ENCODE results near the gene TLN1. TPM values are rescaled to one million over a fixed set of nuclear protein-coding genes. Genes with fewer than 3 reads are reported as not detected.

Gene TLN1
- total RNA-seq, 4 donors from 2014 or later = 101 to 176 (median 155) TPM

- intact Hi-C loops (cut with DNase I; ENCODE audit: low total_unique reads) = no loop called here
- WGBS, 2 donors = 87 to 88% methylated on average over 11 of the region's 11 CpGs
- no peak for TF ChIP-seq CTCF (IDR thresholded peaks at IDR 0.05)
- TF ChIP-seq POLR2A (IDR thresholded peaks at IDR 0.05) = no peak
- DNase-seq (ENCODE audit: low spot score in 2 of 2) = no peak
- no peak overlapping the region for H3K4me3 ChIP-seq (ENCODE audit: low read depth, poor library complexity, severe bottlenecking)
Observed at GRCh38 chr9:35700031-35700430, 32.0 kb downstream of the TLN1 start.

- intact Hi-C loops (cut with DNase I; ENCODE audit: low total_unique reads) = no loop called here
- 83 to 85% methylated on average over 5 of the region's 5 CpGs for WGBS, 2 donors
- no peak for DNase-seq (ENCODE audit: low spot score in 2 of 2)
- H3K4me3 ChIP-seq (ENCODE audit: low read depth, poor library complexity, severe bottlenecking) = no peak overlapping the region
- TF ChIP-seq POLR2A (IDR thresholded peaks at IDR 0.05) (no peak), CTCF (IDR thresholded peaks at IDR 0.05) (no peak)
Observed at GRCh38 chr9:35698231-35698630, 33.8 kb downstream of the TLN1 start.

- 48 to 61% methylated on average over 14 of the region's 14 CpGs for WGBS, 2 donors
- intact Hi-C loops (cut with DNase I; ENCODE audit: low total_unique reads) = no loop called here
- DNase-seq (ENCODE audit: low spot score in 2 of 2) = no peak
- no peak overlapping the region for H3K4me3 ChIP-seq (ENCODE audit: low read depth, poor library complexity, severe bottlenecking)
- TF ChIP-seq POLR2A (IDR thresholded peaks at IDR 0.05) = no peak
- TF ChIP-seq CTCF (IDR thresholded peaks at IDR 0.05) = no peak
Observed at GRCh38 chr9:35697486-35697885, 34.5 kb downstream of the TLN1 start.

GRCh38 chr9:35696520-35697215, 35.3 kb downstream of the TLN1 start:
- intact Hi-C loops (cut with DNase I; ENCODE audit: low total_unique reads) = no loop called here
- no peak for DNase-seq (ENCODE audit: low spot score in 2 of 2)
- no peak for TF ChIP-seq POLR2A (IDR thresholded peaks at IDR 0.05)
- peak in 1 of 3 donors; percentile 54 for TF ChIP-seq CTCF (IDR thresholded peaks at IDR 0.05)
- no peak overlapping the region for H3K4me3 ChIP-seq (ENCODE audit: low read depth, poor library complexity, severe bottlenecking)
- 39 to 43% methylated on average over 9 of the region's 9 CpGs for WGBS, 2 donors

- intact Hi-C loops (cut with DNase I; ENCODE audit: low total_unique reads) = no loop called here
- no peak overlapping the region for H3K4me3 ChIP-seq (ENCODE audit: low read depth, poor library complexity, severe bottlenecking)
- TF ChIP-seq POLR2A (IDR thresholded peaks at IDR 0.05) = no peak
- no peak for TF ChIP-seq CTCF (IDR thresholded peaks at IDR 0.05)
- no peak for DNase-seq (ENCODE audit: low spot score in 2 of 2)
- 97 to 100% methylated on average over 3 of the region's 3 CpGs for WGBS, 2 donors
Observed at GRCh38 chr9:35695943-35696401, 36.0 kb downstream of the TLN1 start.
